ENCODE measurements around the gene HAUS2.

The HAUS2 gene

GRCh38 chr15:42548249-42549031 lies at the start of gene HAUS2, which contains the start of gene LRRC57:
Gene HAUS2 (plus strand): TSS chr15:42548838. CDS start chr15:42548873, 35 bp downstream.
Gene LRRC57 (minus strand): TSS chr15:42548793. CDS start chr15:42548434, 359 bp downstream.
- no peak for TF ChIP-seq CTCF (IDR thresholded peaks at IDR 0.05; ENCODE audit: control insufficient read depth, extremely low read depth, insufficient read depth)
- DNase-seq (ENCODE audit: low read depth): peak; percentile 54
- H3K4me3 ChIP-seq (ENCODE audit: low read depth, low read length): peak within 1 kb of the TSS; percentile 100

GRCh38 chr15:42499858-42500609 lies 48.6 kb upstream of the HAUS2 start:
- DNase-seq (ENCODE audit: low read depth): no peak
- TF ChIP-seq CTCF (IDR thresholded peaks at IDR 0.05; ENCODE audit: control insufficient read depth, extremely low read depth, insufficient read depth): no peak
- no peak overlapping the region for H3K4me3 ChIP-seq (ENCODE audit: low read depth, low read length)

- DNase-seq (ENCODE audit: low read depth): no peak
- no peak for TF ChIP-seq CTCF (IDR thresholded peaks at IDR 0.05; ENCODE audit: control insufficient read depth, extremely low read depth, insufficient read depth)
- no peak overlapping the region for H3K4me3 ChIP-seq (ENCODE audit: low read depth, low read length)
These were observed 46.2 kb upstream of the HAUS2 start for GRCh38 chr15:42502477-42502876.

GRCh38 chr15:42503825-42504224 lies 44.8 kb upstream of the HAUS2 start:
- no peak overlapping the region for H3K4me3 ChIP-seq (ENCODE audit: low read depth, low read length)
- no peak for DNase-seq (ENCODE audit: low read depth)
- no peak for TF ChIP-seq CTCF (IDR thresholded peaks at IDR 0.05; ENCODE audit: control insufficient read depth, extremely low read depth, insufficient read depth)

GRCh38 chr15:42504631-42505030 lies 44.0 kb upstream of the HAUS2 start:
- H3K4me3 ChIP-seq (ENCODE audit: low read depth, low read length): no peak overlapping the region
- TF ChIP-seq CTCF (IDR thresholded peaks at IDR 0.05; ENCODE audit: control insufficient read depth, extremely low read depth, insufficient read depth): no peak
- DNase-seq (ENCODE audit: low read depth): no peak

GRCh38 chr15:42507514-42507913 lies 41.1 kb upstream of the HAUS2 start:
- TF ChIP-seq CTCF (IDR thresholded peaks at IDR 0.05; ENCODE audit: control insufficient read depth, extremely low read depth, insufficient read depth): no peak
- no peak overlapping the region for H3K4me3 ChIP-seq (ENCODE audit: low read depth, low read length)
- no peak for DNase-seq (ENCODE audit: low read depth)

Data from LNCaP clone FGC (cell line).